Measurements from ENCODE around the gene CTXND2.

DNA sequence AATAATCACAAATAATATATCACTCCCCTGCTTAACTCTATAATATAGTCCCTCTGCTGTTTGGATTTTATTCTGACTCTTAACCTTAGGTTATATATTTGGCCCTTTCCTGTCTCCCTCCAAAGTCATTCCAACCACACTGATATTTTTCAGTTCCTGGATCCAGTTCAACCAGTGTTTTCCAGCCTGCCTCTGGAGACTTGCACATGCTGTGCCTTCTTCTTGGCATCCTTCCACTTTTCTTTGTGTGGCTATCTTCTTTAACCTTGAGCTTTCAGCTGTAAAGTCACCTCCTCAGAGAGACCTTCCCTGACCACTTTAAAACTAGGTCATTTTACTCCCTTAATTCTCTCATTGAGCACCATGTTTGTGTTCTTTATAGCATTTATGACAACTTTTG, 68.3 kb downstream of the CTXND2 start:
- TF ChIP-seq CEBPB (IDR thresholded peaks at IDR 0.05; ENCODE audit: low read depth, low read length) (no peak), SMC3 (IDR thresholded peaks at IDR 0.05; ENCODE audit: low read depth, low read length) (no peak), POLR2A (IDR thresholded peaks at IDR 0.05; ENCODE audit: low read depth, low read length) (no peak), FOS (IDR thresholded peaks at IDR 0.05; ENCODE audit: low read depth, low read length) (no peak), BHLHE40 (IDR thresholded peaks at IDR 0.05; ENCODE audit: low read depth, low read length) (no peak), RAD21 (IDR thresholded peaks at IDR 0.05; ENCODE audit: low read length) (no peak), MAZ (IDR thresholded peaks at IDR 0.05; ENCODE audit: borderline replicate concordance, low read depth, low read length) (no peak), MXI1 (IDR thresholded peaks at IDR 0.05; ENCODE audit: borderline replicate concordance, low read depth, low read length) (no peak), RFX5 (IDR thresholded peaks at IDR 0.05; ENCODE audit: low read depth, low read length) (no peak), MAFK (IDR thresholded peaks at IDR 0.05; ENCODE audit: low read depth, low read length) (no peak), NFE2L2 (IDR thresholded peaks at IDR 0.05; ENCODE audit: low read depth, low read length) (no peak)
- TF ChIP-seq, protein P1, sequence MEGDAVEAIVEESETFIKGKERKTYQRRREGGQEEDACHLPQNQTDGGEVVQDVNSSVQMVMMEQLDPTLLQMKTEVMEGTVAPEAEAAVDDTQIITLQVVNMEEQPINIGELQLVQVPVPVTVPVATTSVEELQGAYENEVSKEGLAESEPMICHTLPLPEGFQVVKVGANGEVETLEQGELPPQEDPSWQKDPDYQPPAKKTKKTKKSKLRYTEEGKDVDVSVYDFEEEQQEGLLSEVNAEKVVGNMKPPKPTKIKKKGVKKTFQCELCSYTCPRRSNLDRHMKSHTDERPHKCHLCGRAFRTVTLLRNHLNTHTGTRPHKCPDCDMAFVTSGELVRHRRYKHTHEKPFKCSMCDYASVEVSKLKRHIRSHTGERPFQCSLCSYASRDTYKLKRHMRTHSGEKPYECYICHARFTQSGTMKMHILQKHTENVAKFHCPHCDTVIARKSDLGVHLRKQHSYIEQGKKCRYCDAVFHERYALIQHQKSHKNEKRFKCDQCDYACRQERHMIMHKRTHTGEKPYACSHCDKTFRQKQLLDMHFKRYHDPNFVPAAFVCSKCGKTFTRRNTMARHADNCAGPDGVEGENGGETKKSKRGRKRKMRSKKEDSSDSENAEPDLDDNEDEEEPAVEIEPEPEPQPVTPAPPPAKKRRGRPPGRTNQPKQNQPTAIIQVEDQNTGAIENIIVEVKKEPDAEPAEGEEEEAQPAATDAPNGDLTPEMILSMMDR (conservative IDR thresholded peaks at IDR 0.05; ENCODE audit: low read depth, low read length), result no peak
- TF ChIP-seq, protein P2, sequence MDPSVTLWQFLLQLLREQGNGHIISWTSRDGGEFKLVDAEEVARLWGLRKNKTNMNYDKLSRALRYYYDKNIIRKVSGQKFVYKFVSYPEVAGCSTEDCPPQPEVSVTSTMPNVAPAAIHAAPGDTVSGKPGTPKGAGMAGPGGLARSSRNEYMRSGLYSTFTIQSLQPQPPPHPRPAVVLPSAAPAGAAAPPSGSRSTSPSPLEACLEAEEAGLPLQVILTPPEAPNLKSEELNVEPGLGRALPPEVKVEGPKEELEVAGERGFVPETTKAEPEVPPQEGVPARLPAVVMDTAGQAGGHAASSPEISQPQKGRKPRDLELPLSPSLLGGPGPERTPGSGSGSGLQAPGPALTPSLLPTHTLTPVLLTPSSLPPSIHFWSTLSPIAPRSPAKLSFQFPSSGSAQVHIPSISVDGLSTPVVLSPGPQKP (IDR thresholded peaks at IDR 0.05; ENCODE audit: borderline replicate concordance, low read depth, low read length), result no peak
